Calu3 (cell line): Measurements from ENCODE around the gene FAR1. TPM values are rescaled to one million over a fixed set of nuclear protein-coding genes. Genes with fewer than 3 reads are reported as not detected.

ENCODE experiments used
- BruUV-seq: library from RNA; stranded (reverse); fragments of 400-500 nt; replicated peaks from 2 replicates; lab custom pipeline; 2021; lab: Mats Ljungman, UMichigan
- CTCF ChIA-PET: fragments of 300-600 bp; sonication (Branson Sonifier 250); formaldehyde crosslinking; loops from one replicate; lab custom pipeline; 2022; ENCODE audit warnings: antibody characterized with exemption; lab: Charles Lee
- DNase-seq: peaks from one replicate; pipeline ENCODE4 v3.0.0; 2022
- H3K27ac Mint-ChIP-seq: one replicate; pipeline ENCODE4 v1.8.0; 2022; ENCODE audit warnings: mixed read lengths; ENCODE audit not compliant: unreplicated experiment
- H3K27me3 Mint-ChIP-seq: one replicate; pipeline ENCODE4 v1.8.0; 2022; ENCODE audit warnings: mixed read lengths; ENCODE audit not compliant: unreplicated experiment
- H3K36me3 Mint-ChIP-seq: one replicate; pipeline ENCODE4 v1.8.0; 2022; ENCODE audit warnings: mild to moderate bottlenecking, moderate library complexity, mixed read lengths; ENCODE audit not compliant: insufficient read depth, unreplicated experiment
- H3K4me1 Mint-ChIP-seq: one replicate; pipeline ENCODE4 v1.8.0; 2022; ENCODE audit warnings: mild to moderate bottlenecking, low read depth, mixed read lengths; ENCODE audit not compliant: unreplicated experiment
- H3K4me3 Mint-ChIP-seq: one replicate; pipeline ENCODE4 v1.8.0; 2022; ENCODE audit warnings: mild to moderate bottlenecking, low read depth, moderate library complexity, mixed read lengths; ENCODE audit not compliant: unreplicated experiment
- H3K9me3 Mint-ChIP-seq: one replicate; pipeline ENCODE4 v1.8.0; 2022; ENCODE audit warnings: low read depth, mixed read lengths; ENCODE audit not compliant: unreplicated experiment
- intact Hi-C: fragments of 100-400 bp; cut with micrococcal nuclease; formaldehyde crosslinking; loops from one replicate; pipeline ENCODE4 v1.10.0; 2022; ENCODE audit not compliant: unreplicated experiment
- total RNA-seq: library from RNA; stranded (reverse); gene quantifications from 2 replicates; pipeline ENCODE4 v1.2.3, GENCODE V29; 2022
- TF ChIP-seq, protein P1 (sequence below): fragments of 200-600 bp; IDR thresholded peaks from one replicate; pipeline ENCODE4 v1.8.0; 2022; ENCODE audit warnings: antibody characterized with exemption; ENCODE audit not compliant: unreplicated experiment

Gene FAR1
- total RNA-seq, 1 experiment from 2014 or later: 98.9 TPM

- Mint-ChIP-seq H3K4me1 (no peaks in the 10 kb centered on the region), H3K4me3 (no peak overlapping the region), H3K27me3 (no peaks in the 10 kb centered on the region), H3K9me3 (no peaks in the 10 kb centered on the region), H3K27ac (no peak overlapping the region), H3K36me3 (no peaks in the 10 kb centered on the region)
- no TSS peak for BruUV-seq
- CTCF ChIA-PET: no interaction called here
- DNase-seq: no peak
- intact Hi-C loops: loop anchor here (10.0 kb wide), 1 partner anchor 192 kb away; the partner anchor contains the start of gene PTH
- TF ChIP-seq, protein P1, sequence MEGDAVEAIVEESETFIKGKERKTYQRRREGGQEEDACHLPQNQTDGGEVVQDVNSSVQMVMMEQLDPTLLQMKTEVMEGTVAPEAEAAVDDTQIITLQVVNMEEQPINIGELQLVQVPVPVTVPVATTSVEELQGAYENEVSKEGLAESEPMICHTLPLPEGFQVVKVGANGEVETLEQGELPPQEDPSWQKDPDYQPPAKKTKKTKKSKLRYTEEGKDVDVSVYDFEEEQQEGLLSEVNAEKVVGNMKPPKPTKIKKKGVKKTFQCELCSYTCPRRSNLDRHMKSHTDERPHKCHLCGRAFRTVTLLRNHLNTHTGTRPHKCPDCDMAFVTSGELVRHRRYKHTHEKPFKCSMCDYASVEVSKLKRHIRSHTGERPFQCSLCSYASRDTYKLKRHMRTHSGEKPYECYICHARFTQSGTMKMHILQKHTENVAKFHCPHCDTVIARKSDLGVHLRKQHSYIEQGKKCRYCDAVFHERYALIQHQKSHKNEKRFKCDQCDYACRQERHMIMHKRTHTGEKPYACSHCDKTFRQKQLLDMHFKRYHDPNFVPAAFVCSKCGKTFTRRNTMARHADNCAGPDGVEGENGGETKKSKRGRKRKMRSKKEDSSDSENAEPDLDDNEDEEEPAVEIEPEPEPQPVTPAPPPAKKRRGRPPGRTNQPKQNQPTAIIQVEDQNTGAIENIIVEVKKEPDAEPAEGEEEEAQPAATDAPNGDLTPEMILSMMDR: no peak
Measured at GRCh38 chr11:13686776-13687175, 18.3 kb downstream of the FAR1 start.

DNA sequence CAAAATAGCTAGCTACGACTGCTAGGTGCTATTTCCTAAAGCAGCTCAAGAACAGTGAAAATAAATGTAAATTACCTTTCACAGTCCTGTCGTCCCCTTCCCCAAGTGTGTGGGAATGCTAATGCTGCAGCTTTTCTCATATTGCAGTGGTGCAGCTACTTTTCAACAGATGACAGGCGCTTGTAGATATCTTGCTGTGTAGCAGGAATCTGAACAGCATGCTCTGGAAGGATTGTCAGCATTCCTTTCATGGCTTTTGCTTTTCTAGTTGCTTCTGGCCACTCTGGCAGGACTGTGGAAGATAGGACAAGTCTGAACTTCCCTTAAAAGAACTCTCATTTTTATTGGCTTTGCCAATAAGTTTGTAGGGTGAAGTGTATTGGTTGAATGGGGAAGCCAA is 18.8 kb downstream of the FAR1 start:
- no peaks in the 10 kb centered on the region for H3K36me3 Mint-ChIP-seq
- no peaks in the 10 kb centered on the region for H3K4me1 Mint-ChIP-seq
- H3K27ac Mint-ChIP-seq: no peak overlapping the region
- CTCF ChIA-PET: no interaction called here
- no TSS peak for BruUV-seq
- no peaks in the 10 kb centered on the region for H3K27me3 Mint-ChIP-seq
- DNase-seq: no peak
- intact Hi-C loops: loop anchor here (10.0 kb wide), 1 partner anchor 192 kb away; the partner anchor contains the start of gene PTH
- H3K4me3 Mint-ChIP-seq: no peak overlapping the region
- no peaks in the 10 kb centered on the region for H3K9me3 Mint-ChIP-seq
- TF ChIP-seq, protein P1: no peak

- Mint-ChIP-seq H3K27ac (peak overlapping the region; percentile 72), H3K4me3 (no peak overlapping the region), H3K36me3 (no peaks in the 10 kb centered on the region), H3K27me3 (no peaks in the 10 kb centered on the region), H3K4me1 (peaks cover 12% of the 10 kb centered on the region), H3K9me3 (no peaks in the 10 kb centered on the region)
- intact Hi-C loops: no loop called here
- TF ChIP-seq, protein P1: no peak
- DNase-seq: no peak
- CTCF ChIA-PET: no interaction called here
- BruUV-seq: no TSS peak
Measured at GRCh38 chr11:13691286-13691899, 22.9 kb downstream of the FAR1 start.

GRCh38 chr11:13692172-13692571 is 23.7 kb downstream of the FAR1 start:
- H3K4me1 Mint-ChIP-seq: peaks cover 12% of the 10 kb centered on the region
- H3K27me3 Mint-ChIP-seq: no peaks in the 10 kb centered on the region
- no peak for DNase-seq
- H3K9me3 Mint-ChIP-seq: no peaks in the 10 kb centered on the region
- intact Hi-C loops: no loop called here
- H3K4me3 Mint-ChIP-seq: no peak overlapping the region
- no peak overlapping the region for H3K27ac Mint-ChIP-seq
- no TSS peak for BruUV-seq
- peaks cover 2% of the 10 kb centered on the region for H3K36me3 Mint-ChIP-seq
- CTCF ChIA-PET: no interaction called here
- TF ChIP-seq, protein P1: no peak
